Measurements from ENCODE around the gene LRRC25.

- TF ChIP-seq, protein P1, sequence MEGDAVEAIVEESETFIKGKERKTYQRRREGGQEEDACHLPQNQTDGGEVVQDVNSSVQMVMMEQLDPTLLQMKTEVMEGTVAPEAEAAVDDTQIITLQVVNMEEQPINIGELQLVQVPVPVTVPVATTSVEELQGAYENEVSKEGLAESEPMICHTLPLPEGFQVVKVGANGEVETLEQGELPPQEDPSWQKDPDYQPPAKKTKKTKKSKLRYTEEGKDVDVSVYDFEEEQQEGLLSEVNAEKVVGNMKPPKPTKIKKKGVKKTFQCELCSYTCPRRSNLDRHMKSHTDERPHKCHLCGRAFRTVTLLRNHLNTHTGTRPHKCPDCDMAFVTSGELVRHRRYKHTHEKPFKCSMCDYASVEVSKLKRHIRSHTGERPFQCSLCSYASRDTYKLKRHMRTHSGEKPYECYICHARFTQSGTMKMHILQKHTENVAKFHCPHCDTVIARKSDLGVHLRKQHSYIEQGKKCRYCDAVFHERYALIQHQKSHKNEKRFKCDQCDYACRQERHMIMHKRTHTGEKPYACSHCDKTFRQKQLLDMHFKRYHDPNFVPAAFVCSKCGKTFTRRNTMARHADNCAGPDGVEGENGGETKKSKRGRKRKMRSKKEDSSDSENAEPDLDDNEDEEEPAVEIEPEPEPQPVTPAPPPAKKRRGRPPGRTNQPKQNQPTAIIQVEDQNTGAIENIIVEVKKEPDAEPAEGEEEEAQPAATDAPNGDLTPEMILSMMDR (IDR thresholded peaks at IDR 0.05): no peak
- no peak for TF ChIP-seq POLR2A (IDR thresholded peaks at IDR 0.05)
Measured at GRCh38 chr19:18357041-18357440, 40.4 kb downstream of the LRRC25 start.
